Stomach (tissue), 9 donors: Measurements from ENCODE around the gene CCR3. TPM values are rescaled to one million over a fixed set of nuclear protein-coding genes. Genes with fewer than 3 reads are reported as not detected.

Source experiments
- DNase-seq, 2 donors: peaks; one replicate each; pipeline versions ENCODE4 v3.0.0 to v3.0.0-alpha.2; 2013 to 2019
- H3K27ac ChIP-seq, 5 donors: fragments of 200-600 bp in 4 of 5; sonication (generic) in 4 of 5; one replicate each; pipeline ENCODE4 v1.5.1; 2013 to 2019; ENCODE audit warnings: mild to moderate bottlenecking in 1 of 5, moderate library complexity in 1 of 5
- H3K27me3 ChIP-seq, 3 donors: fragments of 200-600 bp; sonication (generic); one replicate each; pipeline ENCODE4 v1.5.1; 2017 to 2019; ENCODE audit warnings: mixed run types in 1 of 3
- H3K36me3 ChIP-seq, 4 donors: fragments of 200-600 bp; sonication (generic); 1 replicate in 3 of 4; 2 replicates in 1 of 4; pipeline ENCODE4 v1.5.1; 2016 to 2019
- H3K4me1 ChIP-seq, 4 donors: fragments of 200-600 bp; sonication (generic); one replicate each; pipeline ENCODE4 v1.5.1; 2016 to 2019
- H3K4me3 ChIP-seq, 4 donors: fragments of 200-600 bp; sonication (generic) in 3 of 4; one replicate each; pipeline ENCODE4 v1.5.1; 2016 to 2019; ENCODE audit warnings: mild to moderate bottlenecking in 1 of 4
- H3K9me3 ChIP-seq, 4 donors: fragments of 200-600 bp; sonication (generic); one replicate each; pipeline ENCODE4 v1.5.1; 2016 to 2019
- EP300 ChIP-seq: sonication (generic); formaldehyde crosslinking; IDR thresholded peaks from one replicate; pipeline ENCODE4 v1.6.1; 2017; ENCODE audit warnings: antibody characterized with exemption
- POLR2A ChIP-seq, 4 donors: fragments of 450-650 bp; IDR thresholded peaks; one replicate each; pipeline ENCODE4 v1.6.1; 2016; ENCODE audit warnings: antibody characterized with exemption in 4 of 4, control low read depth in 2 of 4, mild to moderate bottlenecking in 1 of 4, moderate library complexity in 1 of 4
- POLR2AphosphoS5 ChIP-seq, 3 donors: sonication (generic); formaldehyde crosslinking; IDR thresholded peaks; one replicate each; pipeline ENCODE4 v1.6.1; 2016; ENCODE audit warnings: antibody characterized with exemption in 3 of 3
- WGBS, 5 donors: extraction: QIAGEN DNeasy Blood & Tissue Kit in 3 of 5; methylation state at CpG; one replicate each; pipeline versions ENCODE4 v1.1.5 to v1.1.7; 2013 to 2018; 5-methylcytosine and 5-hydroxymethylcytosine counted together
- intact Hi-C: fragments of 100-400 bp; cut with DNase I; formaldehyde crosslinking; loops from one replicate; pipeline ENCODE4 v1.15.1; 2023; ENCODE audit warnings: low total_unique reads
- polyA plus RNA-seq, 3 donors: library from polyadenylated mRNA; stranded (reverse); fragments of 200-250 nt; gene quantifications; one replicate each; pipeline ENCODE4 v1.2.3, GENCODE V29; 2013
- total RNA-seq, 5 donors: library from RNA; depleted of rRNA; stranded (reverse); fragments of >200 nt; gene quantifications; one replicate each; pipeline versions ENCODE4 v1.1.0 to v1.2.3, GENCODE V29; 2014 to 2016
- TF ChIP-seq, protein P1 (sequence below), 7 experiments: fragments of 450-650 bp in 4 of 7; fragments of 200-600 bp in 3 of 7; sonication (generic) in 3 of 7; IDR thresholded peaks; one replicate each; pipeline ENCODE4 v1.5.1; 2016 to 2019; ENCODE audit warnings: antibody characterized with exemption in 7 of 7, control low read depth in 2 of 7, mild to moderate bottlenecking in 1 of 7
- donor health status: healthy with polysubstance abuse.
- donor health status: Bipolar disorder and iron deficiency.
- donor health status: healthy.

CCR3 gene
- total and polyA plus RNA-seq, 8 donors: 0.05 to 8.9 (median 7.1) TPM; not detected in 5

DNA sequence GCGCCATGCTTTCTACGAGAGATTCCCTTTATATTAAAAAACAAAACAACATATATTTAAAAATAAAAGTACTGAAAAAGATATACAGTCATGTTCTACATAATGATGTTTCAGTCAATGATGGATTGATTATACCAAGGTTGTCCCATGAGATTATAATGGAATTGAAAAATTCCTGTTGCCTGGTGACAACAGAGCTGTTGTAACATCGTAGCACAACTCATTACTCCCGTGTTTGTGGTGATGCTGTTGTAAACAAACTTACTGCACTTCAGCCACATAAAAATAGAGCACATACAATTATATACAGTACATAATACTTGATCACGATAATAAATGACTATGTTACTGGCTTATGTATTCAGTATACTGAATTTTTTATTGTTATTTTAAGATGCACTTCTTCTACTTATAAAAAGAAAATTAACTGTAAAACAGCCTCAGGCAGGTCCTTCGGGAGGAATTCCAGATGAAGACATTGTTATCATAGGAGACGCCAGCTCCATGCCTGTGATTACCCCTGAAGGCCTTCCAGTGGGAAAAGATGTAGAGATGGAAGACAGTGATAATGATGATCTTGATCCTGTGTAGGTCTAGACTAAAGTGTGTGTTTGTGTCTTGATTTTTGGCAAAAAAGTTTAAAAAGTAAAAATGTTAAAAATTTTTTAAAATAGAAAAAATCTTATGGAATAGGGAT, 45.9 kb upstream of the CCR3 start:
- Histone ChIP-seq H3K27me3 (no peaks in the 10 kb centered on the region), H3K4me1 (no peaks in the 10 kb centered on the region), H3K4me3 (no peak overlapping the region), H3K27ac (no peak overlapping the region), H3K36me3 (no peaks in the 10 kb centered on the region), H3K9me3 (peaks cover 0 to 30% (median 21%) of the 10 kb centered on the region in 4 donors)
- intact Hi-C loops: no loop called here
- WGBS, 5 donors: 84 to 88% (median 84%) methylated on average over 7 of the region's 7 CpGs
- DNase-seq: no peak
- no peak for TF ChIP-seq EP300
- TF ChIP-seq POLR2A (IDR thresholded peaks at IDR 0.05): no peak
- no peak for TF ChIP-seq POLR2AphosphoS5 (IDR thresholded peaks at IDR 0.05)
- TF ChIP-seq, protein P1, sequence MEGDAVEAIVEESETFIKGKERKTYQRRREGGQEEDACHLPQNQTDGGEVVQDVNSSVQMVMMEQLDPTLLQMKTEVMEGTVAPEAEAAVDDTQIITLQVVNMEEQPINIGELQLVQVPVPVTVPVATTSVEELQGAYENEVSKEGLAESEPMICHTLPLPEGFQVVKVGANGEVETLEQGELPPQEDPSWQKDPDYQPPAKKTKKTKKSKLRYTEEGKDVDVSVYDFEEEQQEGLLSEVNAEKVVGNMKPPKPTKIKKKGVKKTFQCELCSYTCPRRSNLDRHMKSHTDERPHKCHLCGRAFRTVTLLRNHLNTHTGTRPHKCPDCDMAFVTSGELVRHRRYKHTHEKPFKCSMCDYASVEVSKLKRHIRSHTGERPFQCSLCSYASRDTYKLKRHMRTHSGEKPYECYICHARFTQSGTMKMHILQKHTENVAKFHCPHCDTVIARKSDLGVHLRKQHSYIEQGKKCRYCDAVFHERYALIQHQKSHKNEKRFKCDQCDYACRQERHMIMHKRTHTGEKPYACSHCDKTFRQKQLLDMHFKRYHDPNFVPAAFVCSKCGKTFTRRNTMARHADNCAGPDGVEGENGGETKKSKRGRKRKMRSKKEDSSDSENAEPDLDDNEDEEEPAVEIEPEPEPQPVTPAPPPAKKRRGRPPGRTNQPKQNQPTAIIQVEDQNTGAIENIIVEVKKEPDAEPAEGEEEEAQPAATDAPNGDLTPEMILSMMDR (IDR thresholded peaks at IDR 0.05): no peak

DNA sequence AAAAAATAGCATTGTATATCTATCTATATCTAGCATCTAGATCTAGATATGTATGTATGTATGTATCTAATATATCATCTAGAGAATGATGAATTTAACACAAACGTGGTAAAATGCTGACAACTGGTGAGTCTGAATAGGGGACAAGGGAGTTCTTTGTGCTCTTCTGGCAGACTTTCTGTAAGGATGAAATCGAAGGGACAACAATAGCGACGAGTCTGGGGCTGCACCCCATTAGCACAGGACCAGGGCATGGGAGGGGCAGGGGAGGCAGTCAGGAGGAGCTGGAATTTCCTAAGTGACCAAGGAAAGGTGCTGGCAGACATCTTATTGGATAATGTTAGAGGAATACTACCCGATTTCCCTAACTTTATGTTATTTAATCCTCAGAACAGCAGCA, 42.0 kb upstream of the CCR3 start:
- DNase-seq: no peak
- Histone ChIP-seq H3K27ac (no peak overlapping the region), H3K4me1 (no peaks in the 10 kb centered on the region), H3K4me3 (no peak overlapping the region), H3K36me3 (no peaks in the 10 kb centered on the region), H3K9me3 (peaks cover 0 to 8% (median 0%) of the 10 kb centered on the region in 4 donors), H3K27me3 (no peaks in the 10 kb centered on the region)
- WGBS, 5 donors: 65 to 85% (median 73%) methylated on average over 5 of the region's 5 CpGs
- intact Hi-C loops: no loop called here
- TF ChIP-seq EP300 (no peak), POLR2AphosphoS5 (IDR thresholded peaks at IDR 0.05) (no peak), POLR2A (IDR thresholded peaks at IDR 0.05) (no peak)
- TF ChIP-seq, protein P1 (IDR thresholded peaks at IDR 0.05): no peak

DNA sequence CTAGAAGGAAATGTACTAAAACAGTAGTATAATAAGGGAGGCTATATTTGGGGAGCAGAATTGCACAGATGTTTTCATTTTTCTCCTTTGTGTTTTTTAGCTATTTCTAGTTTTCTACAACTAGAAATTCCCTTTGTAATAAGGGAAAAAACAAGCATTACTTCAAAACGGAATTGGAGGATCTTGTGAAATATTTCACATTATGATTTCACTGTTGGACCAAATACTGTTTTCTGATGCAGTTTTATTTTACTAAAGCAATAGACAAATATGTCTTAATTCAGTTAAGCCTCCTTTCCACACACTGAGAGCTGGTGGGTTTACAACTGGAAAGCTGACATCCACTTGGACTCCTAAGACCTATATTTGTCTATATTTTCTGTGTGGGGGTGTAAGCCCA, 41.5 kb upstream of the CCR3 start:
- TF ChIP-seq, protein P1 (IDR thresholded peaks at IDR 0.05): no peak
- TF ChIP-seq EP300 (no peak), POLR2AphosphoS5 (IDR thresholded peaks at IDR 0.05) (no peak), POLR2A (IDR thresholded peaks at IDR 0.05) (no peak)
- intact Hi-C loops: no loop called here
- H3K36me3 ChIP-seq: no peaks in the 10 kb centered on the region
- no peaks in the 10 kb centered on the region for H3K4me1 ChIP-seq
- peaks cover 0 to 8% (median 0%) of the 10 kb centered on the region in 4 donors for H3K9me3 ChIP-seq
- 58 to 73% (median 64%) methylated on average over 1 of the region's 1 CpG for WGBS, 5 donors
- H3K27me3 ChIP-seq: no peaks in the 10 kb centered on the region
- no peak overlapping the region for H3K4me3 ChIP-seq
- H3K27ac ChIP-seq: no peak overlapping the region
- no peak for DNase-seq

DNA sequence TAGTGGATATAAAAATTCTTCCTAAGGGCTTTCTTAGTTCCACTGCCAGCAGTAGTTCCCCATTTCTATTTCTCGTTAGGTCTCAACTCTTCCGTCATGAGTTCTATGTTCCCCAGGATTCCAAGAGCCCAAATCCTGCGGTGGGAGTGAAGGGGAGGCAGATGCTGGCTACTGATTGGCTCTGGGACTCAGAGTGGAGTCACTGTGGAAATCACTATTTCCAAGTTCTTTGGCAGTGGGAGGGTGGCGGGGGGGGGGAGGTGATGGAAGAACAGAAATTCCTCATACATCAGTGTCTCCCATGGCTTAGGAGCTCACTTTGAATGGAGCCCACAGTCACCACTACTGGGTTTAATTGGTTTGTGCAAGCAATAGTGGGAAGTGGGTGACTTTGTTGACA, 39.7 kb upstream of the CCR3 start:
- no peak for DNase-seq
- 67 to 94% (median 84%) methylated on average over 3 to 4 of the region's 4 CpGs for WGBS, 5 donors
- H3K36me3 ChIP-seq: no peaks in the 10 kb centered on the region
- H3K27ac ChIP-seq: no peak overlapping the region
- no peak overlapping the region for H3K4me3 ChIP-seq
- no peaks in the 10 kb centered on the region for H3K27me3 ChIP-seq
- intact Hi-C loops: no loop called here
- TF ChIP-seq, protein P1 (IDR thresholded peaks at IDR 0.05): no peak
- TF ChIP-seq POLR2A (IDR thresholded peaks at IDR 0.05) (no peak), EP300 (no peak), POLR2AphosphoS5 (IDR thresholded peaks at IDR 0.05) (no peak)
- H3K4me1 ChIP-seq: peaks cover 0 to 2% (median 0%) of the 10 kb centered on the region in 4 donors
- peaks cover 0 to 8% (median 0%) of the 10 kb centered on the region in 4 donors for H3K9me3 ChIP-seq
